ENCODE data around the gene NFASC.

Gene NFASC

DNA sequence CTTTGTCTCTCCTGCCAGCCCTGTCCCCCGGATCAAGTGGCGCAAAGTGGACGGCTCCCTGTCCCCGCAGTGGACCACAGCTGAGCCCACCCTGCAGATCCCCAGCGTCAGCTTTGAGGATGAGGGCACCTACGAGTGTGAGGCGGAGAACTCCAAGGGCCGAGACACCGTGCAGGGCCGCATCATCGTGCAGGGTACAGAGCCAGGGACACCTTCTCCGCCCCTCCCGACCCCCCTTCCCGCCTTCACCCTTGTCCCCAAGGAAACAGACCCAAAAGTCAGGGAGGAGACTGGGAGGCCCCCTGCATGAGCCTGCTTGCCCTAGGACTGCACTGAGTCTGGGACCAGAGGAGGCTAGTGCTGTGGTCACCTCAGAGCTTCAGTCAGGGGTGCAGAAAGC lies 190.6 kb downstream of the NFASC start:
- TF ChIP-seq POU2F2 (IDR thresholded peaks at IDR 0.05; ENCODE audit: low read depth, low read length) (no peak), POLR2AphosphoS5 (IDR thresholded peaks at IDR 0.05; ENCODE audit: low read depth, low read length) (no peak), TAF1 (IDR thresholded peaks at IDR 0.05; ENCODE audit: low read depth, low read length) (no peak), PAX5 (IDR thresholded peaks at IDR 0.05; ENCODE audit: insufficient read depth, low read length, severe bottlenecking) (no peak), POLR2A (IDR thresholded peaks at IDR 0.05; ENCODE audit: low read depth, low read length) (no peak), SPI1 (IDR thresholded peaks at IDR 0.05; ENCODE audit: low read depth, low read length) (no peak)
- FAIRE-seq (no peak), DNase-seq (ENCODE audit: insufficient read length, low spot score) (no peak)

- TF ChIP-seq SPI1 (IDR thresholded peaks at IDR 0.05; ENCODE audit: low read depth, low read length) (no peak), POLR2AphosphoS5 (IDR thresholded peaks at IDR 0.05; ENCODE audit: low read depth, low read length) (no peak), POLR2A (IDR thresholded peaks at IDR 0.05; ENCODE audit: low read depth, low read length) (no peak), PAX5 (IDR thresholded peaks at IDR 0.05; ENCODE audit: insufficient read depth, low read length, severe bottlenecking) (no peak)
- DNase-seq (ENCODE audit: insufficient read length, low spot score) (peak; percentile 75), FAIRE-seq (peak; percentile 60)
Measured at GRCh38 chr1:205061665-205062069, 191.0 kb downstream of the NFASC start.

GRCh38 chr1:205062319-205062718 lies 191.7 kb downstream of the NFASC start:
- no peak for DNase-seq (ENCODE audit: insufficient read length, low spot score)
- FAIRE-seq, result no peak
- TF ChIP-seq POLR2AphosphoS5 (IDR thresholded peaks at IDR 0.05; ENCODE audit: low read depth, low read length) (no peak), PAX5 (IDR thresholded peaks at IDR 0.05; ENCODE audit: insufficient read depth, low read length, severe bottlenecking) (no peak), SPI1 (IDR thresholded peaks at IDR 0.05; ENCODE audit: low read depth, low read length) (no peak), POU2F2 (IDR thresholded peaks at IDR 0.05; ENCODE audit: low read depth, low read length) (no peak), POLR2A (IDR thresholded peaks at IDR 0.05; ENCODE audit: low read depth, low read length) (no peak), TAF1 (IDR thresholded peaks at IDR 0.05; ENCODE audit: low read depth, low read length) (no peak)

DNA sequence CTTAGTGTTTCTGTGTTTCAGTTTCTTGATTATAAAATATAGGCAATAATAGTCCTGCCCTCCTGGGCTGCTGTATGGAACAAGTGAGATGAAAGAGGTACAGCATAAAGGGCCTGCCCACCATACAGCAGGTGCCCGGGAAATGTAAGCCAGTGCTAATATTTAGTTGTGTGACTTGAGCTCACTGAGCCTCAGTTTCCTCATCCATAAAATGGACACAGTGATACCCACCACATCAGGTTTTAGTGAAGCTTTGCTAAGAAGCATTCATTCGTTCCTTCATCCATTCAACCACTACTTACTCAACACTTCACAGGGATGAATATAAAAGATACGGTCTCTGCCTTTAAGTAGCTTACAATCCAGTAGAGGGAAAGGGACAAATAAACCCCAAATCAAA lies 192.2 kb downstream of the NFASC start:
- TF ChIP-seq POU2F2 (IDR thresholded peaks at IDR 0.05; ENCODE audit: low read depth, low read length) (no peak), SPI1 (IDR thresholded peaks at IDR 0.05; ENCODE audit: low read depth, low read length) (no peak), POLR2A (IDR thresholded peaks at IDR 0.05; ENCODE audit: low read depth, low read length) (no peak), TAF1 (IDR thresholded peaks at IDR 0.05; ENCODE audit: low read depth, low read length) (no peak), POLR2AphosphoS5 (IDR thresholded peaks at IDR 0.05; ENCODE audit: low read depth, low read length) (no peak), PAX5 (IDR thresholded peaks at IDR 0.05; ENCODE audit: insufficient read depth, low read length, severe bottlenecking) (no peak)
- no peak for DNase-seq (ENCODE audit: insufficient read length, low spot score)
- FAIRE-seq, result no peak

GRCh38 chr1:205064301-205064700 lies 193.6 kb downstream of the NFASC start:
- no peak for FAIRE-seq
- no peak for DNase-seq (ENCODE audit: insufficient read length, low spot score)
- no peak for TF ChIP-seq TAF1 (IDR thresholded peaks at IDR 0.05; ENCODE audit: low read depth, low read length)
- no peak for TF ChIP-seq SPI1 (IDR thresholded peaks at IDR 0.05; ENCODE audit: low read depth, low read length)
- no peak for TF ChIP-seq POLR2A (IDR thresholded peaks at IDR 0.05; ENCODE audit: low read depth, low read length)
- no peak for TF ChIP-seq POLR2AphosphoS5 (IDR thresholded peaks at IDR 0.05; ENCODE audit: low read depth, low read length)
- TF ChIP-seq PAX5 (IDR thresholded peaks at IDR 0.05; ENCODE audit: insufficient read depth, low read length, severe bottlenecking), result no peak
- TF ChIP-seq POU2F2 (IDR thresholded peaks at IDR 0.05; ENCODE audit: low read depth, low read length), result no peak

- DNase-seq (ENCODE audit: insufficient read length, low spot score), result no peak
- TF ChIP-seq POLR2AphosphoS5 (IDR thresholded peaks at IDR 0.05; ENCODE audit: low read depth, low read length), result no peak
- TF ChIP-seq POLR2A (IDR thresholded peaks at IDR 0.05; ENCODE audit: low read depth, low read length), result no peak
- TF ChIP-seq SPI1 (IDR thresholded peaks at IDR 0.05; ENCODE audit: low read depth, low read length), result no peak
- no peak for TF ChIP-seq PAX5 (IDR thresholded peaks at IDR 0.05; ENCODE audit: insufficient read depth, low read length, severe bottlenecking)
- TF ChIP-seq POU2F2 (IDR thresholded peaks at IDR 0.05; ENCODE audit: low read depth, low read length), result no peak
- TF ChIP-seq TAF1 (IDR thresholded peaks at IDR 0.05; ENCODE audit: low read depth, low read length), result no peak
Measured at GRCh38 chr1:205064741-205065316, 194.2 kb downstream of the NFASC start.

GRCh38 chr1:205065666-205066065 lies 195.0 kb downstream of the NFASC start:
- TF ChIP-seq SPI1 (IDR thresholded peaks at IDR 0.05; ENCODE audit: low read depth, low read length) (no peak), PAX5 (IDR thresholded peaks at IDR 0.05; ENCODE audit: insufficient read depth, low read length, severe bottlenecking) (no peak), TAF1 (IDR thresholded peaks at IDR 0.05; ENCODE audit: low read depth, low read length) (no peak), POLR2AphosphoS5 (IDR thresholded peaks at IDR 0.05; ENCODE audit: low read depth, low read length) (no peak), POU2F2 (IDR thresholded peaks at IDR 0.05; ENCODE audit: low read depth, low read length) (no peak), POLR2A (IDR thresholded peaks at IDR 0.05; ENCODE audit: low read depth, low read length) (no peak)
- no peak for FAIRE-seq

More at GRCh38 chr1:205064741-205065316, 194.2 kb downstream of the NFASC start:
- FAIRE-seq, result no peak

DNA sequence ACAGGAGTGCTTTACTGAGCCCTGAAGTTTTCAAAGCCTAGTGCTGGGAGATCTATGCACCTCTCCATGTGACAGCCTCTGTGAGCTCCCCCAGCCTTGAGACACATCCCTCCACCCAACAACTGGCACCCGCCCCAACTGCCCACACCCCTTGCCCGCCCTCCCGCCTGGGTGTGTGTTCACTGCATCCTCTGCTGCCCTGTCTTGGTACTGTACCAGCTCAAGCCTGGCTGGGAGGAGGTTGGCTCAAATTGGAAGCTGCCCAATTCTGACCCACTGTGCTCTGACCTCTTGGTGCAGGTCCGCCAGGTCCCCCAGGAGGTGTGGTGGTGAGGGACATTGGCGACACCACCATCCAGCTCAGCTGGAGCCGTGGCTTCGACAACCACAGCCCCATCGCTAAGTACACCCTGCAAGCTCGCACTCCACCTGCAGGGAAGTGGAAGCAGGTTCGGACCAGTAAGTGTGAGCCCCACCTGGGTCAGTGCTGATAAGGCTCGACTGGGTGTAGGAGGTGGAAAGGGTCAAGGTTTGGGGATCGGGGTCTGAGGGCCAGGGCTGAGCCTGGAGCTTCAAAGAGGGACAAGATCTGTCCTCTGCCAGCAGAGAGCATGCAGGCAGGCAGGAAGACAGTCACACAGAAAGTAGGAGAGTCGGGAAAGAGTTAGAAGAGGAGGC lies 195.6 kb downstream of the NFASC start:
- FAIRE-seq (no peak), DNase-seq (ENCODE audit: insufficient read length, low spot score) (no peak)
- no peak for TF ChIP-seq SPI1 (IDR thresholded peaks at IDR 0.05; ENCODE audit: low read depth, low read length)
- no peak for TF ChIP-seq PAX5 (IDR thresholded peaks at IDR 0.05; ENCODE audit: insufficient read depth, low read length, severe bottlenecking)
- no peak for TF ChIP-seq POU2F2 (IDR thresholded peaks at IDR 0.05; ENCODE audit: low read depth, low read length)
- TF ChIP-seq POLR2A (IDR thresholded peaks at IDR 0.05; ENCODE audit: low read depth, low read length), result no peak
- no peak for TF ChIP-seq TAF1 (IDR thresholded peaks at IDR 0.05; ENCODE audit: low read depth, low read length)
- no peak for TF ChIP-seq POLR2AphosphoS5 (IDR thresholded peaks at IDR 0.05; ENCODE audit: low read depth, low read length)

More at GRCh38 chr1:205065666-205066065, 195.0 kb downstream of the NFASC start:
- DNase-seq (ENCODE audit: insufficient read length, low spot score), result no peak

DNA sequence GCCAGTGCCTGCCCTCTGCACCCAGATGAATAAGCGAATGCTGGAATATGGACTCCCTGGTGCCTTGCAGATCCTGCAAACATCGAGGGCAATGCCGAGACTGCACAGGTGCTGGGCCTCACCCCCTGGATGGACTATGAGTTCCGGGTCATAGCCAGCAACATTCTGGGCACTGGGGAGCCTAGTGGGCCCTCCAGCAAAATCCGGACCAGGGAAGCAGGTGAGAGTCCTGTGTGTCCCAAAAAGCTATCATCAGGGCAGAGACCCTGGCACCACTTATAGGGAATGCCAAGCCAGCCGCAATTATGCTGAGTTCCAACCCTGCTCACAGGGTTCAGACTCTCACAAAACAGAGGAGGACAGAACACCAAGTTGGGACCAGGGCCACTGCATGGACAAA lies 196.4 kb downstream of the NFASC start:
- DNase-seq (ENCODE audit: insufficient read length, low spot score), result no peak
- TF ChIP-seq POU2F2 (IDR thresholded peaks at IDR 0.05; ENCODE audit: low read depth, low read length) (no peak), PAX5 (IDR thresholded peaks at IDR 0.05; ENCODE audit: insufficient read depth, low read length, severe bottlenecking) (no peak), SPI1 (IDR thresholded peaks at IDR 0.05; ENCODE audit: low read depth, low read length) (no peak), POLR2AphosphoS5 (IDR thresholded peaks at IDR 0.05; ENCODE audit: low read depth, low read length) (no peak), POLR2A (IDR thresholded peaks at IDR 0.05; ENCODE audit: low read depth, low read length) (no peak), TAF1 (IDR thresholded peaks at IDR 0.05; ENCODE audit: low read depth, low read length) (no peak)
- FAIRE-seq, result no peak
